H9 (cell line): ENCODE data around the gene CYS1. TPM values are rescaled to one million over a fixed set of nuclear protein-coding genes. Genes with fewer than 3 reads are reported as not detected.

Experiments used
- DNase-seq: peaks from one replicate; pipeline ENCODE4 v3.0.0-alpha.2; 2017
- H2AFZ ChIP-seq: one replicate; pipeline ENCODE4 v1.6.1; 2013; ENCODE audit warnings: mild to moderate bottlenecking, low read length, control low read depth, moderate library complexity
- H2AK5ac ChIP-seq: 2 replicates; pipeline ENCODE4 v1.6.1; 2013; ENCODE audit warnings: low read length, control low read depth, mixed read lengths; ENCODE audit not compliant: insufficient read length
- H2BK120ac ChIP-seq: one replicate; pipeline ENCODE4 v1.6.1; 2013; ENCODE audit warnings: low read depth, mild to moderate bottlenecking, low read length, control low read depth, inconsistent platforms; ENCODE audit not compliant: poor library complexity, severe bottlenecking
- H2BK12ac ChIP-seq: 2 replicates; pipeline ENCODE4 v1.6.1; 2013; ENCODE audit warnings: low read length, control low read depth, mixed read lengths, low read depth; ENCODE audit not compliant: insufficient read length
- H2BK15ac ChIP-seq: 2 replicates; pipeline ENCODE4 v1.6.1; 2013; ENCODE audit warnings: low read depth, low read length, control low read depth
- H2BK20ac ChIP-seq: one replicate; pipeline ENCODE4 v1.6.1; 2013; ENCODE audit warnings: low read depth, mild to moderate bottlenecking, low read length, control low read depth, inconsistent platforms; ENCODE audit not compliant: poor library complexity, severe bottlenecking
- H2BK5ac ChIP-seq: 2 replicates; pipeline ENCODE4 v1.6.1; 2013; ENCODE audit warnings: low read length, control low read depth, mixed read lengths; ENCODE audit not compliant: insufficient read length
- H3K14ac ChIP-seq: 2 replicates; pipeline ENCODE4 v1.6.1; 2013; ENCODE audit warnings: low read length, control low read depth; ENCODE audit not compliant: insufficient read depth
- H3K18ac ChIP-seq: 2 replicates; pipeline ENCODE4 v1.6.1; 2013; ENCODE audit warnings: low read depth, mild to moderate bottlenecking, mixed read lengths, low read length, control low read depth; ENCODE audit not compliant: insufficient read length
- H3K23ac ChIP-seq: 2 replicates; pipeline ENCODE4 v1.6.1; 2013; ENCODE audit warnings: low read length, control low read depth, mixed read lengths, low read depth; ENCODE audit not compliant: insufficient read length
- H3K23me2 ChIP-seq: 2 replicates; pipeline ENCODE4 v1.6.1; 2013; ENCODE audit warnings: low read depth, mild to moderate bottlenecking, mixed read lengths, low read length, control low read depth; ENCODE audit not compliant: insufficient read length, poor library complexity, severe bottlenecking
- H3K27ac ChIP-seq: 2 replicates; pipeline ENCODE4 v1.5.1; 2013; ENCODE audit warnings: low read length, control low read depth, mixed read lengths, low read depth; ENCODE audit not compliant: insufficient read length
- H3K27me3 ChIP-seq: 2 replicates; pipeline ENCODE4 v1.6.1; 2013; ENCODE audit warnings: low read length, control low read depth, inconsistent platforms; ENCODE audit not compliant: insufficient read depth
- H3K4ac ChIP-seq: 2 replicates; pipeline ENCODE4 v1.6.1; 2013; ENCODE audit warnings: low read depth, mild to moderate bottlenecking, control low read depth, inconsistent platforms, low read length, moderate library complexity
- H3K4me1 ChIP-seq: 2 replicates; pipeline ENCODE4 v1.6.1; 2013; ENCODE audit warnings: low read length, control low read depth, inconsistent platforms; ENCODE audit not compliant: insufficient read depth
- H3K4me2 ChIP-seq: 2 replicates; pipeline ENCODE4 v1.6.1; 2013; ENCODE audit warnings: low read length, control low read depth, mixed read lengths; ENCODE audit not compliant: insufficient read length, insufficient read depth
- H3K56ac ChIP-seq: 2 replicates; pipeline ENCODE4 v1.6.1; 2013; ENCODE audit warnings: low read depth, mild to moderate bottlenecking, mixed read lengths, low read length, control low read depth; ENCODE audit not compliant: insufficient read length
- H3K79me1 ChIP-seq: 2 replicates; pipeline ENCODE4 v1.6.1; 2013; ENCODE audit warnings: low read depth, mild to moderate bottlenecking, moderate library complexity, low read length, control low read depth, inconsistent platforms; ENCODE audit not compliant: insufficient read depth, poor library complexity, severe bottlenecking
- H3K79me2 ChIP-seq: 2 replicates; pipeline ENCODE4 v1.6.1; 2013; ENCODE audit warnings: low read length, control low read depth, inconsistent platforms; ENCODE audit not compliant: insufficient read depth
- H3K9ac ChIP-seq: 2 replicates; pipeline ENCODE4 v1.6.1; 2013; ENCODE audit warnings: low read length, control low read depth, mixed read lengths; ENCODE audit not compliant: insufficient read length; ENCODE audit errors: extremely low read depth
- H3K9me3 ChIP-seq: one replicate; pipeline ENCODE4 v1.6.1; 2013; ENCODE audit warnings: low read depth, low read length, inconsistent platforms; ENCODE audit not compliant: control insufficient read depth
- H3T11ph ChIP-seq: one replicate; pipeline ENCODE4 v1.6.1; 2013; ENCODE audit warnings: mild to moderate bottlenecking, low read length, control low read depth, inconsistent platforms
- H4K20me1 ChIP-seq: one replicate; pipeline ENCODE4 v1.6.1; 2013; ENCODE audit not compliant: control insufficient read depth, insufficient read length, insufficient read depth
- H4K5ac ChIP-seq: 2 replicates; pipeline ENCODE4 v1.6.1; 2013; ENCODE audit warnings: low read depth, mild to moderate bottlenecking, mixed read lengths, low read length, control low read depth; ENCODE audit not compliant: insufficient read length
- H4K8ac ChIP-seq: replicated peaks from 2 replicates; pipeline ENCODE4 v1.6.1; 2013; ENCODE audit warnings: low read length, control low read depth, mixed read lengths, low read depth; ENCODE audit not compliant: insufficient read length
- H4K91ac ChIP-seq: 2 replicates; pipeline ENCODE4 v1.6.1; 2013; ENCODE audit warnings: low read depth, mild to moderate bottlenecking, moderate library complexity, mixed read lengths, low read length, control low read depth; ENCODE audit not compliant: insufficient read length
- H3K27ac Mint-ChIP-seq, 3 experiments: 2 replicates in 2 of 3; 3 replicates in 1 of 3; pipeline ENCODE4 v1.8.0; 2020 to 2021; ENCODE audit warnings: mixed read lengths in 3 of 3, mild to moderate bottlenecking in 1 of 3, moderate library complexity in 1 of 3
- H3K27me3 Mint-ChIP-seq: 2 replicates; pipeline ENCODE4 v1.8.0; 2021; ENCODE audit warnings: low read depth, mild to moderate bottlenecking, moderate library complexity, mixed read lengths
- H3K36me3 Mint-ChIP-seq, 3 experiments: 2 replicates in 2 of 3; 3 replicates in 1 of 3; pipeline ENCODE4 v1.8.0; 2020 to 2021; ENCODE audit warnings: low read depth in 3 of 3, mixed read lengths in 3 of 3; ENCODE audit not compliant: insufficient read depth in 1 of 3
- H3K4me1 Mint-ChIP-seq, 2 experiments: 2 replicates each; pipeline ENCODE4 v1.8.0; 2020; ENCODE audit warnings: mixed read lengths in 2 of 2
- H3K4me3 Mint-ChIP-seq, 2 experiments: 2 replicates in 1 of 2; 3 replicates in 1 of 2; pipeline ENCODE4 v1.8.0; 2020 to 2021; ENCODE audit warnings: mild to moderate bottlenecking in 2 of 2, mixed read lengths in 2 of 2, moderate library complexity in 1 of 2
- H3K9me3 Mint-ChIP-seq, 2 experiments: 2 replicates in 1 of 2; 3 replicates in 1 of 2; pipeline ENCODE4 v1.8.0; 2020; ENCODE audit warnings: mild to moderate bottlenecking in 2 of 2, mixed read lengths in 2 of 2, moderate library complexity in 1 of 2
- WGBS: extraction: QIAGEN DNeasy Blood & Tissue Kit; methylation state at CpG from one replicate; pipeline ENCODE4 v1.1.7; 2013; ENCODE audit warnings: missing lambda C conversion rate, low lambda C conversion rate, mixed read lengths; ENCODE audit not compliant: insufficient read length; ENCODE audit errors: extremely low coverage; 5-methylcytosine and 5-hydroxymethylcytosine counted together
- total RNA-seq: library from RNA; stranded (reverse); gene quantifications from 2 replicates; pipeline ENCODE4 v1.2.1, GENCODE V29; 2021
- TF ChIP-seq, protein P1 (sequence below): fragments of 200-600 bp; sonication (generic); conservative IDR thresholded peaks from 3 replicates; pipeline ENCODE4 v1.8.0; 2021; ENCODE audit warnings: antibody characterized with exemption, mild to moderate bottlenecking

Gene CYS1
- total RNA-seq, 1 experiment from 2014 or later = 0.35 TPM

DNA sequence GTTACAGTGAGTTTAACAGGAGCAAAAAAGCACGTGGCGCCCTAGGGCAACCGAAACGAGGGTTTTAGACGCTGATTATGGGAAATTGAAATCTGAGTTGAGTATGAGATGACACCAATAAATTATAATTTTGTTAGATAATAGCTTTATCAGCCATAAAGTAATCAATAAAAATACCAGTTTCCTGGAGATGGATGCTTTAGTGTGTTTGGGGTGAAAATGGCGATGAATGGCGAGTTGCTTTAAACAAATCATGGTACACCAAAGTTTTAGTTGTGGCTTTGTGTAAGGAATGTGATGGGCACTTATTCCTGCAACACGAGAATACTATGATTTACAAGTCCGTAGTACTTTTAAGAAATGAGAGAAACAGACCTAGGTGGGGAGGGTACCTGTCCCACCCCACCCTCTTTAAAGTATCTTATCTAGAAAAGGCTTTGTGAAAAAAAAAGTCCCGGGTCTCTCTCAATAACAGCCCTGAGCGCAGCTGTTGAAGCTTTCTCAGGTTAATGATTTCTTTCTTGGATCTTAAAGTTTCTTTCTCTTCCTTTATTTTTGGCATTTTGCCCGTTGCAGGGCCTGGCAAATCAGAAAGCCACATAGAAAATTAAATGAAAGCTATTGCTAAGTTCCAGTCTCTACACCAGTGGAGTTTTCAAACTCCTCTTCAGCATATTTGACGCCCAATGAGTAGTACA, 40.8 kb upstream of the CYS1 start:
- Histone ChIP-seq H3K23ac (no peak overlapping the region), H3K56ac (no peak overlapping the region), H4K8ac (no peak overlapping the region), H3K14ac (peak overlapping the region; percentile 85; the same call in 1 of the 2 replicates), H3K27me3 (no peaks in the 10 kb centered on the region), H3K79me1 (peaks cover 2% of the 10 kb centered on the region), H3K23me2 (peaks cover 27% of the 10 kb centered on the region), H2BK12ac (no peak overlapping the region), H2BK15ac (no peak overlapping the region), H3K27ac (peak overlapping the region; percentile 83), H2AK5ac (no peak overlapping the region), H2BK20ac (no peak overlapping the region), H3K9ac (peak overlapping the region; percentile 92), H4K91ac (peak overlapping the region; percentile 8), H3K9me3 (no peaks in the 10 kb centered on the region), H3K18ac (peak overlapping the region; percentile 84), H2BK120ac (no peak overlapping the region), H3K79me2 (peaks cover 6% of the 10 kb centered on the region; the same call in 1 of the 2 replicates), H3K4ac (no peak overlapping the region), H3K4me2 (peak overlapping the region; percentile 79), H3T11ph (no peak overlapping the region), H4K20me1 (no peaks in the 10 kb centered on the region), H2BK5ac (no peak overlapping the region), H2AFZ (no peak overlapping the region), H3K4me1 (no peaks in the 10 kb centered on the region), H4K5ac (peak overlapping the region; percentile 83)
- Mint-ChIP-seq H3K9me3 (no peaks in the 10 kb centered on the region; a peak in 1 of 5 replicates), H3K27ac (peak overlapping the region; percentile 90 to 95 (median 93)), H3K4me3 (peak overlapping the region; percentile 87 to 94), H3K4me1 (peaks cover 28 to 33% of the 10 kb centered on the region in 2 experiments), H3K27me3 (no peaks in the 10 kb centered on the region), H3K36me3 (peaks cover 28 to 30% (median 29%) of the 10 kb centered on the region in 3 experiments)
- no peak for DNase-seq
- no CpG with 5 or more reads among the region's 13 CpGs for WGBS
- TF ChIP-seq, protein P1, sequence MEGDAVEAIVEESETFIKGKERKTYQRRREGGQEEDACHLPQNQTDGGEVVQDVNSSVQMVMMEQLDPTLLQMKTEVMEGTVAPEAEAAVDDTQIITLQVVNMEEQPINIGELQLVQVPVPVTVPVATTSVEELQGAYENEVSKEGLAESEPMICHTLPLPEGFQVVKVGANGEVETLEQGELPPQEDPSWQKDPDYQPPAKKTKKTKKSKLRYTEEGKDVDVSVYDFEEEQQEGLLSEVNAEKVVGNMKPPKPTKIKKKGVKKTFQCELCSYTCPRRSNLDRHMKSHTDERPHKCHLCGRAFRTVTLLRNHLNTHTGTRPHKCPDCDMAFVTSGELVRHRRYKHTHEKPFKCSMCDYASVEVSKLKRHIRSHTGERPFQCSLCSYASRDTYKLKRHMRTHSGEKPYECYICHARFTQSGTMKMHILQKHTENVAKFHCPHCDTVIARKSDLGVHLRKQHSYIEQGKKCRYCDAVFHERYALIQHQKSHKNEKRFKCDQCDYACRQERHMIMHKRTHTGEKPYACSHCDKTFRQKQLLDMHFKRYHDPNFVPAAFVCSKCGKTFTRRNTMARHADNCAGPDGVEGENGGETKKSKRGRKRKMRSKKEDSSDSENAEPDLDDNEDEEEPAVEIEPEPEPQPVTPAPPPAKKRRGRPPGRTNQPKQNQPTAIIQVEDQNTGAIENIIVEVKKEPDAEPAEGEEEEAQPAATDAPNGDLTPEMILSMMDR = no peak
